ENCODE measurements around the gene ITIH4.
A peak's percentile ranks its signal among the peaks of the same experiment; 100 is the strongest.

ITIH4 gene

GRCh38 chr3:52831500-52832301 is 1.2 kb upstream of the ITIH4 start:
- peak; percentile 42 to 44 for DNase-seq

DNA sequence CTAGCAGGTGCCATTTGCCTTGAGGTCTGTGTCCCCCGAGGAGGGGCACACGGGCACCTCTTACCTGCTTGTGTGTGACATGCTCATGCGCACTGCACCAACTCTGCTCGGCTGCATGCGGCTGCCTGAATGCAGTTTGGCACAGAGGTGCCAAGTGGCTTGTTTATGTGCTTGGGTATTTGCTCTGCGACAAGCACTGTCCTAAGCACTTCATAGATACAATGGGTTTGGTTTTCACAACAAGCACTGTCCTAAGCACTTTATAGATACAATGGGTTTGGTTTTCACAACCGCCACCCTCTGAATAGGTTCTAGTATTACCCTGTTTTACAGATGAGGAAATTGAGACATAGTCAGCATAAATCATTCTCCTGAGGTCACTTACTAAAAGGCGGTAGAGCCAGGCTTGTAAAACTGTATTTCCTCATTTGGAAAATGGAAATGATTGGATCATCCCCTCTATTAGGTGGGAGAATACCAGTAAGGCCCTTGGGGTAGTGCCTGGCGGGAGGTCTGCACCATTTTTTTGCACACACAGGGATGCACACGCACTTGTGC is 487 bp downstream of the ITIH4 start:
- DNase-seq, result peak; percentile 25 to 29

DNA sequence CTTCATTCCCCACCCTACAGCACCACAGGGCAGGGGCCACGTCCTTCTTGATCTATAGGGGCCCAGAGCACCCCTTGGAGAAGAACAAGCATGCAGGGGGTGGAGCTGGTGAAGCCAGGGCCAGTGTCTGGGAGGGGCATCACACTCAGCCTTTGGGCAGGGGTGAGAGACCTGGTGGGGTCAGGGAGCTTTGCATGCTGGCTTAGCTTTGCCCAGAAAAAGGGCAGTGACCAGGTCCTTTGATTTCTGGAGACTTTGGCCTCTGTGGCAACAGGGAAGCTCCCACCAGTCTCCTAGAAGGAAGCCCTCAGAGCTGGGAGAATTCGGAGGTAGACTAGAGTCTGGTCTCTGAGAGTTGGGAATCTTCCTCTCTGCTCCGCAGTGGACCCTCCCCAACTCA is 990 bp downstream of the ITIH4 start:
- no peak for DNase-seq

DNA sequence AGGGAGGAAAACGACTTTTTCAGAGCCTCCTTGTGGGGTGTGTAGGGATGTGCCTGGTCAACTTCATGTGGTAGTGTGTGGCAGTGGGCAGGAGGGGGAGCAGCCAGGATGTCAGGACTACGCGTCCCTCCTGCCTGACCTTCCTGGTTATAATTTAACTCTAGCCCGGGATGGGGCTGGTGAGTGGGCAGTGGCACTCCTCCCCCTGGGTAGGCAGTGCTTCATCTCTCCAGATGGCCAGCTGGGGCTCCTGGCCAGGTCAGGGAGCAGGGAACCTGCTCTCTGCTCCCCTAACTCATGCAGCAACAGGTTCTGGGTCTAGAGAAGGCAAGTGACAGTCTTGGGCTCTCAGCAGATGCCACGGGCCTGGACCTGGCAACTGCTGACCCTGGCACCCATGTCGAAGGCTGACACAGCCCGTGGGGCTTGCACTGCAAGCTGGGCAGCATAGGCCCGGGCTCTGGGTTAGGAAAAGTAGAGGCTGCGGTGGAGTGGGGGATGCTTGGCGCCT is 2.6 kb downstream of the ITIH4 start:
- no peak for DNase-seq

- peak; percentile 15 to 73 for DNase-seq
Measured at GRCh38 chr3:52827441-52827840, 3.0 kb downstream of the ITIH4 start.

DNA sequence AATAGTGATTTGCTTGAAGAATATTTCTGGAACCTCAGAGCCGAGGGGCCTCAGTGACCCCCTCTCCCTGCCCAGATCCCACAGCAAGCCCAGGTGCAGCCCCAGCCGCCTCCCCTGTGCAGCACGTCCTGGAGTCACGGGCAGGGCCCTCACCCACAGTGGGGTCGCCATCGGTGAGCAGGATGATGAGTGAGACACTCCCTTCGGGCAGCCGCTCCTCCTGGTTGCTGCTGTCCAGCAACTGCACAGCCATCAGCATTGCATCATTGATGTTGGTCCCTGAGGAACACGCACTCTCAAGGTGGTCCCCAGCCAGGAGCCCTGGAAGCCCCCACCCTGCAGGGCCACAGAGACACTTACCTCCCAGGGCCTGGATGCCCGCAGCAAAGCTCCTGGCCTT is 6.4 kb downstream of the ITIH4 start:
- DNase-seq, result no peak

DNA sequence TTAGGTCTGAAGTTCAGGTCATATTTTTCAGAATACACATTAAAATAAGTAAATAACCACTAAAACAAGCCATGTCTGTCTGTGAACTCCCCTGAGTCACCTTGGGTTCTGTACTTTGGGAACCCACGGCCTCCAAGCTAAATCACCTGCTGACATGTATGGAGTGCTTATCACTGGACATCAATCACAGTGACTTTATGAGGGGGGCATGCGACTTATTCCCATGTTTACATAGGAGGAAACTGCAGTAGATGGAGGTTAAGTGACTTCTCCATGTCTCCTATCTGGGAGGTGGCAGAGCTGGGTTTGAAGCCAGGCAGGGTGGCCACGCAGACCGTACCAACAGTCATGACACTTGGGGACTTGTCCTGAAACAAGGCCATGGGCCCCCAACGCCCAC is 8.1 kb downstream of the ITIH4 start:
- no peak for DNase-seq

DNA sequence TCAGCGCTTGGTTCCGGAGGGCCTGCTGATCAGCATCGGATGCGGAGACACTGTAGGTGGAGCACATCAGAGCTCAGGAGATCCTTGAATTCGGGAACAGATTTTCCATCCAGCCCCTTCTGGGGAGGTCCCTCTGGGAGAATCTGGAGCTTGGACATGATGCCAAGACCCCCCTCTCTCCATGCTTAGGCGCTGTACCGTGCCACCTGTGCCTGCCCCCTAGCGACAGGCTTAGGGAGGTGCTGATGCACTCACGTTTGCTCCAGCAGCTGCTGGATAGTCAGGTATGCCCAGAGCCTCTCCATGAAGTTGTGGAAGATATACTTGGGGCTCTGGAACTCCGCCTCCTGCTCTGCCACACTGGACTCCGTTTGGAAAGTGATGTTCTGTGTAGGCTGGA is 9.7 kb downstream of the ITIH4 start:
- no peak for DNase-seq

DNA sequence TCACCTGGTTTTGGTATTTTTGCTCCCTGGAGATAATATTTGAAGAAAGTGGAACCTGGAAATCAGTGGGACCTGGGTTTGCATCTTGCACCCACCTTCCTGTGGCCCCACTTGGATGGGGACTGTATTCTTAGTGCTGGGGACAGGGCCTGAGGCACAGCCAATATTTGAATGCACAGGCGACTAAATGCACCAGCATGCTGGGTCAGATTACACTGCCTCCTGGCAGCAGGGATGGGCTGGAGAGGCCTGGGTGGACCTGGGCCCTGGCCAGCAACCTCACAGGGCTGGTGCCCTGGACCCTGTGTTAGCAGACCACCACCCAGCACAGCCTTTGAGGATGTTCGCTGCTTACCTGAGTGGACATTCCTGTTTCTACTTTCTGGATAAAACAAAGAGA is 10.5 kb downstream of the ITIH4 start:
- no peak for DNase-seq

- DNase-seq, result no peak
Measured at GRCh38 chr3:52817860-52818259, 12.6 kb downstream of the ITIH4 start.

- no peak for DNase-seq
Measured at GRCh38 chr3:52817221-52817620, 13.3 kb downstream of the ITIH4 start.

- DNase-seq, result no peak
Measured at GRCh38 chr3:52816654-52817053, 13.8 kb downstream of the ITIH4 start.

GRCh38 chr3:52816199-52816598 is 14.3 kb downstream of the ITIH4 start:
- DNase-seq, result no peak

DNA sequence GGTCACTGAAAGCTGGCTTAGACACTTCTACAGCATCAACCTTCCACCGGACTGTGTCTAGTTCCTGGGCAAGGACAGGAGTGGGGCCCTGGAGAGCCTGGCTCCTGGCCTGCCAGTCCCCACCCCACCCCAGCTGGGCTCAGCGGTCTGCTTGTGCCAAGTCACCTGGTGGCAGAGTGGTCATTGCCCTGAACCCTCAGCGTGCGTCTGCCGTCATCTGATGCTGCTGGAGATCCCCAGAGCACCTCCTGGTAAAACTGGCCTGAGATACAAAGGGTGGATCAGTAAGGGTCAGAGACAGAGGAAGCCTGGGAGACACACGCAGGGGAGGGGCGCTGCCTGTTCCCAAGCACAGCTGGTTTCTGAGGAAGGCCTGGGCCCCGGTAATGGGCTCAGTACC is 16.7 kb downstream of the ITIH4 start:
- DNase-seq, result no peak

GRCh38 chr3:52811452-52812011 is 18.9 kb downstream of the ITIH4 start:
- DNase-seq, result no peak

GRCh38 chr3:52810923-52811322 is 19.5 kb downstream of the ITIH4 start:
- no peak for DNase-seq

GRCh38 chr3:52809662-52810377 is 20.7 kb downstream of the ITIH4 start:
- no peak for DNase-seq

- DNase-seq, result no peak
Measured at GRCh38 chr3:52809149-52809548, 21.3 kb downstream of the ITIH4 start.

- no peak for DNase-seq
Measured at GRCh38 chr3:52805270-52806039, 25.0 kb downstream of the ITIH4 start.

DNA sequence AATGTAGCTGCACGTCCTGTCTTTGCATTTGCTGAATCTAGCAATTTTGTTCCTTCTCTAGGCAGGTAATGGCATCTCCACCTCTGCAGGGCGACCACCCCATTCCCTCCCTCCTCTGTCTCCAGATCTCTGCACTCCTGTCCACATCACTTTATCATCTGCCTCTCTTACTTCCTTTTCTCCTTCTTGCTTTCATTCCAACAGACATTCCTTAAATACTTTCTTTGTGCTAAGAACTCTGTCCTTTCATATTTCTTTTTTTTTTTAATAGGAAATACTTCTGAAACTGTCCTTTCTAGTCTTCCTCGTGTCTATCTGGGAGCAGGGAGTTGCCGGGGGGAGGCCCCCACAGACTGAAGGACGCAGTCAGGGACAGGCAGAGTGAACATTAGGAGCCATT is 28.6 kb downstream of the ITIH4 start:
- DNase-seq, result no peak

DNA sequence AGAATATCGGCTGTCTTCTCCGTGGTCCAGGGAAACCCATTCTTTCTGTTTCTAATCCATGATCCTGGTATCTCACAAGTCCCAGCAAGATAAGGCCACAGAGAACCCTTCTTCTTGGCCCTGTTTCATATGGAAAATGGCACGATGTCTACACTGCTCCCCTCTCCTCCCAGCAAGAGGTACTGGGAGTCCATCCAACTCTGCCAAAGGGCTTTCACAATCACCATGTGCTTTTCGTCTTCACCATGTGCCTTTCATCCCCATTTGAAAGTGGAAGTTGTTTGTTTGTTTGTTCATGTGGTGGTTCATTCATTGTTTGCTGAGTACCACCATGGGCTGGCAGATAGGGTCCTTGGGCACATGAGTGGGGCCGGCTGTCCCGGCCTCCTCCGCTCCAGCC is 30.4 kb downstream of the ITIH4 start:
- peak in 1 of 2 donors; percentile 9 for DNase-seq

GRCh38 chr3:52798978-52799476 is 31.4 kb downstream of the ITIH4 start:
- DNase-seq, result peak; percentile 30 to 42
